Central memory CD4-positive, alpha-beta T cell (primary cell): ENCODE data around the gene PTBP1.

Source experiments
- DNase-seq: peaks from one replicate; pipeline ENCODE4 v3.0.0; 2022

The PTBP1 gene

DNA sequence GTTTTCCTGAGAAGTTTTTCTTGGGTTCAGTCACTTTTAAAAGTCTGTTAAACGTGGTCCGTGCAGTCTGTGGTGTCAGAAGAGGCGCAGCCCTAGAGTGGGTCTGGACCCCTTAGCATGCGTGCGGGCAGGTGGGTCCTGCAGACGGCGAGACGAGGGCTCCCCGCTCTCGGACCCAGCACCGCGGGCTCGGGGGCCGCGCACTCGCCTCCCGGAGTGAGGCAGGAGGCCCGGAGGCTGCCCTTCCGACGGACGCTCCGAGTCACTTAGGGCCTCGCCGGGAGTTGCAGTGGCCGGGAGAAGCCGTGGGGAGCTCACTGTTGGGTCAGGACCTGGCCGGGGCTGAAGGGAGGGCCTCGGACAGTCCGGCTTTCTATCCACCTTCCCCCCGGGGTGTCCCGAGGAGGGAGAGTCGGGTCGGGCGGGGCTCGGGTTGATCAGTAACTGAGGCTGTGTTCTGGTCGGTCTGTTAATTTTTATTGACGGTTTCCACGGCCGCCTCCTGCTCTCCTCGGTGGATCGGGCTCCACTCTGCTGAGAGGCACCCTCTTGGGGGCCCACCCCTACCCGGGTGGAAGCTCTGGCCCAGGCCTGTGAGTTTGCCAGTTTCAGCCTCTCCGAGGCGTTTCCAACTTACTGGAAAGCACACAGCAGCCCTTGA, 1.3 kb downstream of the PTBP1 start:
- no peak for DNase-seq

DNA sequence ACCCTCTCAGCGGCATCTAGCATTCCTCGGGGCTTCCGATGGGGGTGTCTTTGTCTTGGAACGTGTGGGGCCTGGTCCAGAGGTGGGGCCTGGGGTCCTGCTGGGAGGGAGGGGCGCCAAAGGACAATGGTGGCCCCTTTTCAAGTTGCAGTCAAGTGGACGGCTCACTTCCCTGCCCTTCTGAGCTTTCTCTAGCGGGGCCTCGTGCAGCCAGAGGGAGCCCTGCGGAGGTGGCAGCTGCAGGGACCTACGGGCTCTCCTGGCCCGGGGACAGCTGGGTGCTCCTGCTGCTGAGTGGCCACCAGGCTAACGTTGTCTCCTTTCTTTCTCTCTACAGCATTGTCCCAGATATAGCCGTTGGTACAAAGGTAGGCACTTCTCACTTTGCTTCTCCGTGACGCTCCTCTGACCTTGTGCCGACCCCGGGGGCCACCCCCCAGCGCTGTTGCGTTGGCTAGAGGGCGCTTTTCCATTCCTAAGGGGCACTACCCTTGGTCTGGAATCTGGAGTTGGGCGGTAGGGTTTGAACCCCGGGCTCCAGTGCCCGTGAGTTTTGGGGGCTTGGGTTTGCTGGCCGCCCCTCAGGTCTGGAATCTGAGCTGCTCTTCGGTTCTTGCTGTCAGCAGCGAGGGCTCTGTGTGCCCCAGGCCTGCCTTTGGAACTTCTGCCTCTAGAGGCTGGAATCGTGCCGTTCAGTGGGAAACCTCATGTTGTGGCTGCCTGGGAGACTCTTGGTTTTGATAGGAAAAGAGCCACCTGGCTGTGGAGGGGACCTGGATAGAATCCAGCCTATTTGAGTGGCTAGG, 2.0 kb downstream of the PTBP1 start:
- DNase-seq = no peak

DNA sequence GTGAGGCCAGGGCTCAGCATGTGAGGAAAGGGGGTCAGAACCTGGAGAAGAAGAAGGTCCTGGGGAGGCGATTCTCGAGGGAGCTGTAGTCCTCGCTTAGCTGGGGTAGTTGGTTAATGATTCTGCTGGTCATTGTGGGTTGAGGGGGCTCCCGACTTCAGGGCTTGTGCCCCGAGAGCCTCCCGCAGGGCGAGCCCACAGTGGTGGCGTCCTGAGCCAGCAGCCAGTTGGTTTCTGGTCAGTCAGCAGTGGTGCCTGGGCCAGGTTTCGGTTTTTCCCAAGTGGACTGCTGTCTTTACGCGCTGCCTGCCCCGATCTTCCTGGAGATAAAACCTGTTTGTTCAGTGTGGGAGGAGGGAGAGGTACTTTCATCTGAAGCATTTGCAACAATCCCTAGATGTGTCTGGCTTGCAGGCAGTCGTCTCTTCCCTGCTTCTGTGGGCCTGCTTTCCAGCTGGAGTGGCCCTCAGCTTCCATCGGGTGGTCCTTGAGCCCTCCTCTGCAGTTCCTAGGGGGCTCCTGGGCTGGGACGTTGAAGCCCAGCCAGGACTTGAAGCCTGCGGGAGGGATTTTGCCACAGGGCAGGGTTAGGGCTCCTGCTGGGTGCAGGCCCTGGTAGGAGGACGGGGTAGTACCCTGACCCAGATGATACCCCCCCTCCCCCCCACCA, 3.2 kb downstream of the PTBP1 start:
- DNase-seq = no peak

DNA sequence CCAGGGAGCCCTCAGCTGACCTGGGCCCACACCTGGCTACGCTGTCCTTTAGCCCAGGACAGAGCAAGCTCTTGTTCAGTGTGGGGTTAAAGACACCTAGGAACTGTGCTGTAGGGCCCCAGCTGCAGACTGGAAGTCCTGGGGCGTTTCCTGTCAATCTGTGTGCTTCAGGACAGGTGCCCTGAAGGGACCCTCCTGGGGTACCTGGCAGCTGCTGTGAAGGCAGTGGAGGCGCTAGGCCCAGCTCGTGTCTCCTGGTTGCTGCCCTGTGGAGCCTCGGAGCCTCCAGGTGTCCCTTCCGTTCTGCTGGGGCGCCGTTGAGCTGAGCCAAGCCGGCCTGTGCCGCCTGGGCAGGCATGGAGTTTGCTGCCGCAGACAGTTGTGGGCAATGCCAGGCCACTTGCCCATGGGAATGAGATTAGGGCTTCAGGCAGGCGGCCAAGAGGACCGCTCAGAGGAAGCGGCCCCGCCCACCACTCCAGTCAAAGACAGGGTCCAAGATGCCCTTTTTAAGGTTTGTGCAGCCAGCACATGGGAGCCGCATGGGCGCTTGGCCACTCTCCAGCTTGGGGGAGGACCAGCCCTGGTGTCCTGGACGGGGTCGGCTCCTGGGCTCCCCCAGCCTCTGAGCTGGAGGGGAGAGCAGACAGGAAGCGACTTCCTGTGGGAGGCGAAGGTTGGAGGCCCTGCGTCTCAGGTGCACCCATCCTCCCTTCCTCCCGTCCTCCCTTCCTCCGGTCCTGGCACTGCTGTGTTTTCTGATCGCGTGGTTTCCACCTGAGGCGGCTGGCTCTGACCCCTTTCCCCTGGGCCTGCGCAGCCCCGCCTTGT, 4.0 kb downstream of the PTBP1 start:
- DNase-seq = no peak

DNA sequence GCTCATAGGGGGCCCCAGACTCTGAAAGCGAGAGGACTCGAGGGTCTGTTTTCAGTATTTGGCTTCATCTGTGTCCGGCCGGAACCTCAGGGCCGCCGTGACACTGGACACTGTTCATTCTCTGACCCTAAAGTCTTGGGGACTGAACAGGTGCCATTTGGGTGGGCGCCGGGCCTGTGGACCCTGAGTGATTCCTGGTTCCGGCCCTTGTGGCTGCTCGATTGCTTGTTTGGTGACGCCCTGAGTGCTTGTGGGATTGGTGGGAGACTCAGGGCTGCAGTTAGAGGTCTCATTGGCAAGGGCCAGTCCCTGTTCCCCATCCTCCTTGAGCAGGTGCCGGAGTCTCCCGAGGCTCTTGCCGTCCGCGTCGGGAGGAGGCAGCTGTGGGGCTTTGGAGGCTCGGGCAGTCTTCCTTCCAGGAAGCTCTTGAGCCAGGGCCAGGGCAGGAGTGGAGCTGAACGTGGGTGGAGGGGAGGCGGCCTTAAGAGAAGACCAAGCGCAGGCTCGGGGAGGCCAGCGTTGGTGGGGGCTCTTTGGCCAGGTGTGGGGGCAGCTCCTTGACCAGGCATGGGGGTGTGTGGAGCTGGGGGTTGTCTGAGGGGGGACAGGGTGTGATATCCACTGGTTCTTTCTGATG, 4.7 kb downstream of the PTBP1 start:
- no peak for DNase-seq

DNA sequence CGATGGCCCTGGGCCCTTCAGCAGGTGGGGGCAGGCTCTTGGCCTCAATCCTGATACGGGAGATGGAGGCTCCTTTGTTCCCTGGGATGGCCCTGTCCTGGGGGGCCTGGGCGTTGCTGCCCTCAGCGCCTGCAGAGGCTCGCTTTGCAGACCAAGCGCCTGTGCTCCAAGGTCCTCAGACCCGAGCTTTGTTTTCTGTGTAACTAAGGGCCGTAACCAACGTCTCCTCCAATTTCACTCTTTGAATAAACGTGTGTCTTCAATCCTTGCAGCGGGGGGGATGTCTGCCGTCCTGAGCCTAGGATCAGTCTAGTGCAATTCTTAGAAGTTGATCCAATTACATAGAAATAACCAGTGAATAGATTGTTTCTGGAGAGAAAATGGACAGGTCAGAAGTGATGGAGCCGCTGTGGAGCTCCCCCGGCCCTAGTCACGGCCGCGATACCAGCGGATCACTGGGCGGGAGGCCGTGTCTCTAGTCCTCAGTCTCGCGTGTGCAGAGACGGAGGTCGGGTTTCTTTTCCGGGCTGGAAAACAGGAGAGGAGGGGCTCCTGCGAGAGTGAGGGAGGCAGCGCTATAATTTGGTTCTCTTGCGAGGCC, 5.3 kb downstream of the PTBP1 start:
- no peak for DNase-seq

DNA sequence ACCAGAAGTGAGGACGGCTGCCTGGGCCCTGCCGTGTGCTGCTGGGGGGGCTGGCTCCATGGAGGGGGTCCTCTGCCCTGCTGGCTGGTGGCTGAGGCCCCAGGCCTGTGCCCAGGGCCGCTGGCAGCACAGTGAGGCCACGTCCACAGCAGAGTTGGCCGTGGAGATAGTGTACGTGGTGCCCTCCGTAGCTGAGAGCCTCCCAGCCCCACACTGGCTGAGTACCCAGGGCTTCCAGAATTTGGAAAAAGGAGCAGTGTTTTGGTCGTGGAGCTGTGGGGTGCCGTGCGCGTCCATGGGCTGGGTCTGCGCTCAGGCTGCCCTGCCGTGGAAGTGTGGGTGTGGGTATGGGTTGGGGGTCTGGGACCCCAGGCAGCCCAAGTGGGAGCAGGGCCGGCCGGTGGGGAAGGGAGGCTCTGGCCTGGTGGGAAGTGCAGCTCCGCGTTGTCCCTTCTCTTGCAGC, 5.9 kb downstream of the PTBP1 start:
- DNase-seq = no peak

DNA sequence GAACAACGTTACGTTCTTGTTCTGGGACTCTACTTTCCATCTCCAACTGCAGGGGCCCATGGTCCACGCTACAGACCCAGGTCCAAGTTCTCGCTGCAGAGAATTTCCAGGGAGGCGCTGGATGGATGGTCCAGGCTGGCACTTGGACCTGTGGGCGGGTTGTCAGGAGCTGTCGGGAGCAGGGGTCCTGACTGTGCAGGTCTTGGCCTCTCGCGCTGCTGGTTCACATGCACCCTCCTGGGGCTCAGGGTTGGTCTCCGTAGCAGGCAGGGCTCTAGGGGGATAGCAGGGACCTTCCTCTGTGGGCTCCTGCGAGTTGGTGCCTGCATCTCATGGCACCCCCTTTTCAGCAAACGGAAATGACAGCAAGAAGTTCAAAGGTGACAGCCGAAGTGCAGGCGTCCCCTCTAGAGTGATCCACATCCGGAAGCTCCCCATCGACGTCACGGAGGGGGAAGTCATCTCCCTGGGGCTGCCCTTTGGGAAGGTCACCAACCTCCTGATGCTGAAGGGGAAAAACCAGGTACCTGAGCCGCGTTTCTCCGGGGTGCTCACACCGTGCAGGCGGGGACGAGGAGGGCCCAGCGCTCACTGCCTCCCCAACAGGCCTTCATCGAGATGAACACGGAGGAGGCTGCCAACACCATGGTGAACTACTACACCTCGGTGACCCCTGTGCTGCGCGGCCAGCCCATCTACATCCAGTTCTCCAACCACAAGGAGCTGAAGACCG, 6.6 kb downstream of the PTBP1 start:
- DNase-seq = no peak

DNA sequence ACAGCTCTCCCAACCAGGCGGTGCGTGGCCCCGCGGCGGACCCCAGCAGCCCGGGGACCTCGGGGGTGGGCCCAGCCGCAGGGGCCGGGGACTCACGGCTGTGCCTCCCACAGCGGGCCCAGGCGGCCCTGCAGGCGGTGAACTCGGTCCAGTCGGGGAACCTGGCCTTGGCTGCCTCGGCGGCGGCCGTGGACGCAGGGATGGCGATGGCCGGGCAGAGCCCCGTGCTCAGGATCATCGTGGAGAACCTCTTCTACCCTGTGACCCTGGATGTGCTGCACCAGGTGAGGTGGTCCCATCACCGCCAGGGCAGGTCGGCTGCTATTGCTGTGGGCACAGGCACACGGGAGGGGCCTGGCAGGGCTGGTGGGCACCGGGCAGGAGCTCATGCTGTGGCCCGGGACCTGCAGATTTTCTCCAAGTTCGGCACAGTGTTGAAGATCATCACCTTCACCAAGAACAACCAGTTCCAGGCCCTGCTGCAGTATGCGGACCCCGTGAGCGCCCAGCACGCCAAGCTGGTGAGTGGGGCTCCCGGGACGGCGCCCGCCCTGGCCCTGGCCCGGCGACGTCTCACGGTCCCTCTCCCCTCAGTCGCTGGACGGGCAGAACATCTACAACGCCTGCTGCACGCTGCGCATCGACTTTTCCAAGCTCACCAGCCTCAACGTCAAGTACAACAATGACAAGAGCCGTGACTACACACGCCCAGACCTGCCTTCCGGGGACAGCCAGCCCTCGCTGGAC, 7.3 kb downstream of the PTBP1 start:
- no peak for DNase-seq

DNA sequence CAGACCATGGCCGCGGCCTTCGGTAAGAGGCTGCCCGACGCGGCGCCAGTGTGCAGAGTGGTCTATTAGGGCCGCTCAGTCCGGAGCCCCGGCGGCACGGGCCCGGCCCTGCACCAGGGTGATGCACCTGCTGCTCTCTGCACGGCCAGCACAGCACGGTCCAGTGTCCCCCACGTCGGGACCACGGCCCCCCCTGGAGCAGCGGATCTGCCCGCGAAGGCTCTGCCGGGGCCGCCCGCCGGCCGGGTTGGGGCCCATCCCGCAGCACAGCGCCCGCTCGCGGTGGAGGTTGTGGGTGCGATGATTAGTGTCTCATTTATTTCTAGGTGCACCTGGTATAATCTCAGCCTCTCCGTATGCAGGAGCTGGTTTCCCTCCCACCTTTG, 7.9 kb downstream of the PTBP1 start:
- DNase-seq = no peak

DNA sequence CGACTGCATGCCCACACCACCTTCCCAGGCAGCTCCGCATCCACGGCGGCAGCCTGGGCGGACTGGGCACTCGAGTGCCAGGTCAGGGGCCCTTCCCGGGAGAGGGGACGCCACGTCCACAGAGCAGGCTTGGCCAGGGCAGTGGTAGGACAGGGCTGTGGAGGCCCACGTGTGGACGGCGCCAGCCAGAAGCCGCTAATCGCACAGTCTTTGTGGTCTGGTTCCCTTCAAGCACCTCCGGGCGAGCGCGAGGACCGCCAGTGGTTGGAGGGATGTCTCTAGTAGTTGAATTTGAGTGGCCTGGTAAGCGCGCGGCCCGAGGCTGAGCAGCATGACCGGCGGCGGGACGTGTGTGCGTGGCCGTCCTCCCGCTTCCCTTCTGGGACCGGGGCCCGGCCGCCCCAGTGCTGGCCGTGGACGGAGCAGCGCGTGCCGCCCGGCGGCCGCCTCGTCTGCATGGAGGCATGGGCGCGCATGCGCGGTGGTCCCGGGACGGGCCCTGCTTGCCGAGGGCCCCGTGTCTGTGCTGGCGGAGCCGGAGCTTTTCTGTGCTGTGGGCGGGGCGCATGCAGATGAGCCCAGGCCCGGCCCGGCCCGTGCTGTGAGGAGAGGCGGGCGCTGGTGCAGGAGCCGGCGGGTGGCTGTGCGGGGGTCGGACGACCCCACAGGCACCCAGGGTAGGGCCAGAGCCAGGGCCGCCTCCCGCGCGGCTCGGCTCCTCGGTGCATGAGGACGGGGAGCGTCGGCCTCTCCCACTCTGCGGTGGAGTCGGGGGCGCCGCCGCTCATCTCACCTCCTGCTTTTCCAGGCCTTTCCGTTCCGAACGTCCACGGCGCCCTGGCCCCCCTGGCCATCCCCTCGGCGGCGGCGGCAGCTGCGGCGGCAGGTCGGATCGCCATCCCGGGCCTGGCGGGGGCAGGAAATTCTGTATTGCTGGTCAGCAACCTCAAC, 8.6 kb downstream of the PTBP1 start:
- DNase-seq = no peak

DNA sequence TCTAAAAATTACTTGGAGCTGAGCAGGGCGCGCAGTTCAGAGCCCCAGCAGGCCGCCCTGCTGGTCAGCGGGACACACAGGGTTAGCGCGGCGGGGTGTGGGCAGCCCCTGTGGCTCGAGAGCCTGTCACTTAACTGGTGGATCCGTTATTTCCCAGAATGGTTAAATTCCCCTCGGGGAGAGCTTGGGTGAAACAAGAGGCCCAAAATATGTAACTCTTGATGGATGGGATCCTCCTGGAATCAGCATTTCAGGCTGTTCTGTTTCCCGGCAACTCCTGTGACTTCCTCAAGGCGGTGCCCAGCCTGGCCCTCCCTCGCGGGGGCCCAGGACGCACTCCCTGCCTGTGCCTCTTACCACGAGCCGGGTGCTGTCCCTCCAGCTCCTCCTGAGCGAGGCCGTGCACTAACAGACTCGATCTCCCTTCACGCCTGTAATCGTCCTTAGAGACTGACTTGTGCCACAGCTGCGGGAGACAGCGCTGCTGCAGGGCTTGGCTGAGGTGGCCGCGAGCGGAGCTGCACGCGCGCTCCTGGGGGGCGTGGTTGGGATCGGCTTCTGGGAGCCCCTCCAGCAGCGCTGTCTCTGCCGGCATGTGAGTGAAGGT, 9.7 kb downstream of the PTBP1 start:
- DNase-seq = no peak

DNA sequence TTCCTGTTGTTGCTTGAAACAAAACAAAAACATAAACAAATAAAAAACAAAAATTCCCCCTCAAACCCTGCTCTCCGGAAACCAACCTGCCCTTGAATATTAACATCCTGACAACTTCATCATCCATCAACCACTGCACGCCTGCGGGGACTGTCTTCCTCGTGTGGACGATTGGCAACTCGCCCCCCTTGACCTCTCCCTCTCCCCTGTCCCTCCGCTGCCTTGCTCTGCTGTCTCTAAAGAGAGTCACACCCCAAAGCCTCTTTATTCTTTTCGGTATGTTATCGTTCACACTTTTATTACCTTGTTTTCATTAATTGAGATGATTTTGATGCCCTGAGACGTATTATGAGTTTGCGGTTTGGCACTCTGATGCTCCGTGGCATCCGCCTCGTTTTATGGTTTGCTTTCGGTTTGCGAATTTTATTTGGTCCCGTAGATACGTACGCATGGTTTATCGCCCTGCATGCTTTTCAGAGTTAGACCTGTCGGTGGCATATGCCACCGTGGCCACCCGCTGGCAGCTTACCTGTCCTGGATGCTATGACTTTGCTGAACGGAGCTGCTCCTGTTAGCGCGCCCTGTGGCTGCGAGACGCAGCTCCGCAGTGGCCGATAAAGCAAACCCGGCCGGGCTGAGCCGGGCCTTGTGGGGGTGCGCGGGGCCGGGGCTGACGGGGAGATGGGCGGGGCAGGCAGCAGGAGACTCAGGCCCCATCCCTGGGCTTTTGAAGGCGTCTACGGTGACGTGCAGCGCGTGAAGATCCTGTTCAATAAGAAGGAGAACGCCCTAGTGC, 10.6 kb downstream of the PTBP1 start:
- no peak for DNase-seq

DNA sequence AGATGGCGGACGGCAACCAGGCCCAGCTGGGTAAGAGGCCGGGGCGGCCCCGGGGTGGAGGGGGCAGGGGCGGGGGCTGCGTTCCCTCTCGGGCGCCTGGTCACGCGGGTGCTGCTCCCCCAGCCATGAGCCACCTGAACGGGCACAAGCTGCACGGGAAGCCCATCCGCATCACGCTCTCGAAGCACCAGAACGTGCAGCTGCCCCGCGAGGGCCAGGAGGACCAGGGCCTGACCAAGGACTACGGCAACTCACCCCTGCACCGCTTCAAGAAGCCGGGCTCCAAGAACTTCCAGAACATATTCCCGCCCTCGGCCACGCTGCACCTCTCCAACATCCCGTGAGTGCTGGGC, 11.1 kb downstream of the PTBP1 start:
- DNase-seq = no peak

DNA sequence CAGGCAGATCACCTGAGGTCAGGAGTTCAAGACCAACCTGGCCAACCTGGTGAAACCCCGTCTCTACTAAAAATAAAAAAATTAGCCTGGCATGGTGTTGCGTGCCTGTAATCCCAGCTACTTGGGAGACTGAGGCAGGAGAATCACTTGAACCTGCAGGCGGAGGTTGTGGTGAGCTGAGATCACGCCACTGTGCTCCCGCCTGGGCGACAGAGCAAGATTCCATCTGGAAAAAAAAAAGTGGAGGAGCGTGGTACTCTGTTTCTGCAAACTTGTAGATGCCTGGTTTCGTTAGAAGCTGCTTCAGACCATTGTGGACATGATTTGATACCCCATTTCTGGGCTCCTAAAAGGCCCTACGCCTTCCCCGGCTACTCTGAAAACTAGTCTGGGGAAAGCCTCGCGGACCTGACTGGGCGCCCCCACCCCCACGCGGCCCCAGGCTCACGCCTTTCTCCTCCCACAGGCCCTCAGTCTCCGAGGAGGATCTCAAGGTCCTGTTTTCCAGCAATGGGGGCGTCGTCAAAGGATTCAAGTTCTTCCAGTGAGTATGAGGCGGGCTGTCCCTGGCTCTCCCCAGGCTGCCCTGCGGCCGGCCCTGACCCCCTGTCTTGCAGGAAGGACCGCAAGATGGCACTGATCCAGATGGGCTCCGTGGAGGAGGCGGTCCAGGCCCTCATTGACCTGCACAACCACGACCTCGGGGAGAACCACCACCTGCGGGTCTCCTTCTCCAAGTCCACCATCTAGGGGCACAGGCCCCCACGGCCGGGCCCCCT, 13.0 kb downstream of the PTBP1 start:
- no peak for DNase-seq

DNA sequence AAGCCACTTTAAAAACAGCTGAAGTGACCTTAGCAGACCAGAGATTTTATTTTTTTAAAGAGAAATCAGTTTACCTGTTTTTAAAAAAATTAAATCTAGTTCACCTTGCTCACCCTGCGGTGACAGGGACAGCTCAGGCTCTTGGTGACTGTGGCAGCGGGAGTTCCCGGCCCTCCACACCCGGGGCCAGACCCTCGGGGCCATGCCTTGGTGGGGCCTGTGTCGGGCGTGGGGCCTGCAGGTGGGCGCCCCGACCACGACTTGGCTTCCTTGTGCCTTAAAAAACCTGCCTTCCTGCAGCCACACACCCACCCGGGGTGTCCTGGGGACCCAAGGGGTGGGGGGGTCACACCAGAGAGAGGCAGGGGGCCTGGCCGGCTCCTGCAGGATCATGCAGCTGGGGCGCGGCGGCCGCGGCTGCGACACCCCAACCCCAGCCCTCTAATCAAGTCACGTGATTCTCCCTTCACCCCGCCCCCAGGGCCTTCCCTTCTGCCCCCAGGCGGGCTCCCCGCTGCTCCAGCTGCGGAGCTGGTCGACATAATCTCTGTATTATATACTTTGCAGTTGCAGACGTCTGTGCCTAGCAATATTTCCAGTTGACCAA, 13.7 kb downstream of the PTBP1 start:
- DNase-seq = no peak

DNA sequence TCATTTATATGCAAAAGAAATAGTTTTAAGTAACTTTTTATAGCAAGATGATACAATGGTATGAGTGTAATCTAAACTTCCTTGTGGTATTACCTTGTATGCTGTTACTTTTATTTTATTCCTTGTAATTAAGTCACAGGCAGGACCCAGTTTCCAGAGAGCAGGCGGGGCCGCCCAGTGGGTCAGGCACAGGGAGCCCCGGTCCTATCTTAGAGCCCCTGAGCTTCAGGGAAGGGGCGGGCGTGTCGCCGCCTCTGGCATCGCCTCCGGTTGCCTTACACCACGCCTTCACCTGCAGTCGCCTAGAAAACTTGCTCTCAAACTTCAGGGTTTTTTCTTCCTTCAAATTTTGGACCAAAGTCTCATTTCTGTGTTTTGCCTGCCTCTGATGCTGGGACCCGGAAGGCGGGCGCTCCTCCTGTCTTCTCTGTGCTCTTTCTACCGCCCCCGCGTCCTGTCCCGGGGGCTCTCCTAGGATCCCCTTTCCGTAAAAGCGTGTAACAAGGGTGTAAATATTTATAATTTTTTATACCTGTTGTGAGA, 14.3 kb downstream of the PTBP1 start:
- no peak for DNase-seq
